Measurements from ENCODE around the gene LRRFIP1.

LRRFIP1 gene

GRCh38 chr2:237725661-237726060, 98.3 kb downstream of the LRRFIP1 start:
- no peak overlapping the region for H3K4me3 ChIP-seq (ENCODE audit: low read depth, low read length)
- peak; percentile 34 for DNase-seq (ENCODE audit: low read depth)
- no peak for TF ChIP-seq CTCF (conservative IDR thresholded peaks at IDR 0.05; ENCODE audit: low read depth, low read length)

- no peak overlapping the region for H3K4me3 ChIP-seq (ENCODE audit: low read depth, low read length)
- TF ChIP-seq CTCF (conservative IDR thresholded peaks at IDR 0.05; ENCODE audit: low read depth, low read length) = no peak
Measured at GRCh38 chr2:237726401-237726830, 99.0 kb downstream of the LRRFIP1 start.

GRCh38 chr2:237727363-237727762, 100.0 kb downstream of the LRRFIP1 start:
- H3K4me3 ChIP-seq (ENCODE audit: low read depth, low read length) = no peak overlapping the region
- no peak for TF ChIP-seq CTCF (conservative IDR thresholded peaks at IDR 0.05; ENCODE audit: low read depth, low read length)
- no peak for DNase-seq (ENCODE audit: low read depth)

More at GRCh38 chr2:237726401-237726830, 99.0 kb downstream of the LRRFIP1 start:
- peak; percentile 91 for DNase-seq (ENCODE audit: low read depth)

GRCh38 chr2:237729681-237730475, 102.5 kb downstream of the LRRFIP1 start:
- H3K4me3 ChIP-seq (ENCODE audit: low read depth, low read length) = no peak overlapping the region
- TF ChIP-seq CTCF (conservative IDR thresholded peaks at IDR 0.05; ENCODE audit: low read depth, low read length) = no peak
- DNase-seq (ENCODE audit: low read depth) = no peak

- DNase-seq (ENCODE audit: low read depth) = peak; percentile 68
- no peak overlapping the region for H3K4me3 ChIP-seq (ENCODE audit: low read depth, low read length)
- no peak for TF ChIP-seq CTCF (conservative IDR thresholded peaks at IDR 0.05; ENCODE audit: low read depth, low read length)
Measured at GRCh38 chr2:237731663-237732062, 104.3 kb downstream of the LRRFIP1 start.

- no peak for DNase-seq (ENCODE audit: low read depth)
- TF ChIP-seq CTCF (conservative IDR thresholded peaks at IDR 0.05; ENCODE audit: low read depth, low read length) = no peak
- H3K4me3 ChIP-seq (ENCODE audit: low read depth, low read length) = no peak overlapping the region
Measured at GRCh38 chr2:237732070-237732469, 104.7 kb downstream of the LRRFIP1 start.
